Stimulated activated CD4-positive, alpha-beta T cell treated with anti-CD3 and anti-CD28 coated beads, TNF-alpha, amount 100 ng/mL, for 4 hours (primary cell): Measurements from ENCODE around the gene PDE1A.

Experiments used
- DNase-seq, 3 experiments: peaks; one replicate each; pipeline ENCODE4 v3.0.0-alpha.2; 2020; ENCODE audit warnings: low read depth in 3 of 3

The PDE1A gene

GRCh38 chr2:182208421-182208820, 218.4 kb downstream of the PDE1A start:
- DNase-seq: no peak

DNA sequence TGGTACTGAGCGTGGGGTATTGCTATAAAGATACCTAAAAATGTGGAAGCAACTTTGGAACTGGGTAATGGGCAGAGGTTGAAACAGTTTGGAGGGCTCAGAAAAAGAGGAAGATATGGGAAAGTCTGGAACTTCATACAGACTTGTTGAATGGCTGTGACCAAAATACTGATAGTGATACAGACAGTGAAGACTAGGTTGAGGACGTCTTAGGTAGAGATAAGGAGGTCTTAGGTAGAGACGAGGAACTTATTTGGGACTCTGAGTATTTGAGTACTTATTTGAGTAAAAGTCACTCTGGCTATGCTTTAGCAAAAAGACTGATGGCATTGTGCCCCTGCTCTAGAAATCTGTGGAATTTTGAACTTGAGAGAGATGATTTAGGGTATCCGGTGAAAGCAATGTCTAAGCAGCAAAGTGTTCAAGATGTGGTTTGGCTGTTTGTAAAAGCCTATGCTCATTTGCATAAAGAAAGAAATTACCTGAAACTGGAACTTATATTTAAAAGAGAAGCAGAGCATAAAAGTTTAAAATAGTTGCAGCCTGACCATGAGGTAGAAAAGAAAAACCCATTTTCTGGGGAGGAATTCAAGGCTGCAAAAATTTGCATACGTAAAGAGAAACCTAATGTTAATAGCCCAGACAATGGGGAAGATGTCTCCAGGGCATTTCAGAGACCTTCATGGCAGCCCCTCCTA, 219.6 kb downstream of the PDE1A start:
- no peak for DNase-seq

DNA sequence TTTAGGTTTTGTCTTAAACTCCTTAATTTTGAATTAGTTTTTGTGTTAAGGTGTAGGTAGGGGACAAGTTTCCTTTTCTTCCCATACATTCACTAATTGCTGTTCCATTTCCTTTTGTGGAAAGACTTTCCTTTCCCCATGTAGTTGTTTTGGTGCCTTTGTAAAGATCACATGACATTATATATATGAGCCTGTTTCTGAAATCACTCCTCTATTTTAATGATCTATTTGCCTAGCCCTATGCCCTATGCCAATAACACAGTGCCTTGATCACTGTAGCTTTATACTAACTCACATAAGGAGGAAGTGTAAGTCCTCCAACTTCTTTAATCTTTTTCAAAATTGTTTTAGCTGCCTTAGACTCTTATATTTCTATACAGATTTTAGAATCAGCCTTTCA, 229.3 kb downstream of the PDE1A start:
- DNase-seq: no peak

- DNase-seq: no peak
Observed at GRCh38 chr2:182193291-182193690, 233.5 kb downstream of the PDE1A start.

DNA sequence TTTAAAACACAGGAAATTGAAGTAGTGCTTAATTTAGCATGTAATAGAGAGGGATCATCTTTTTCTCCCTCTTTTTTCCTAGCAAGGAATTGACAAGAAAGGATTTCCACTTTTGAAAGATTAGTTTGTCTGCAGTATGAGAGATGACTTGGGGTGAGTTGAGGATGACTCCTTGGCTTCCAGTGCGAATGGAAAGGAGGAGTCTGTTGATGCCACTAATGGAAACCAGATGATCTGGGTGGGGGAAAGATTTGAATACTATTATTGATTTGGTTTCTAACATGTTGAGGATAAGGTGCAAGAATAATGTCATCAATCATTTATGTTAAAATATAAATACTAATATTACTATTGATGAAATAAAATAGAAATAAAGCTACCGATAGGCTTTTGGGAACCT, 235.8 kb downstream of the PDE1A start:
- no peak for DNase-seq

DNA sequence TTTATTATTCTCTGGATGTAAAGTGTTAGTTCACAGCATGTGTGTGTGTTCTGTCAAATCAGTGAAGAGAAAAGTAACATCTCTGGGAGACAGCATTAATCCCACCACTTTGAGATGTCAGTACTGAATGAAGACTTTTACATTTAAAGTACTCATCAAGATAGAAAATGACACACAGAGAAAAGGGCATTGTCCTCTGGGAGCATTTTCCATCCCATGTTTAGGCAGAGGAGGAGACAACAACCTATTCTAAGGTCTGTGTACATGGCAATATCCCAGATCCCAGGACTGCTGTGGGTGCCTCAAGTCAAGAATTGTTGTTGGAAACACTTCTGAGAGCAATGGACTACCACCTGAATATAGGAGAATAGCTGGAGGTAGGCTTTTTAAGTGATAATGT, 239.7 kb downstream of the PDE1A start:
- no peak for DNase-seq

- no peak for DNase-seq
Observed at GRCh38 chr2:182186132-182186735, 240.6 kb downstream of the PDE1A start.

DNA sequence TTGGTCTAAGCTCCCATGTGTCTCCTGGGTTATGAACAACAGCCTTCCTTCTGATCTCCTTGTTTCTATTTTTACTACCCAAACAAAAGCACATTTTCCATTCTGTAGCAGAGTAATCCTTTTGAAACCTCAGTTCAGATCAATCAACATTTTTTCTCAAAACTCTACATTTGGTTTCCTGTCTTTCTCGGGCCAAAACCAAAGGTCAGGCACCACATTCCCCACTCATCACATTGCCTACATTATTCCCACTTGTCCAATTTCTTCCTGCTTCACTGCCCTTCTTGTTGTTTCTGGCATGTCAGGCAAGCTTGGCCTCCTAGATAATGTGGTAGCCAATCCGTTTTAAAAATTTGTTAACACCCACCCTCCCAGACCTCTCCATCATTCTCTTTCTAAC, 244.4 kb downstream of the PDE1A start:
- no peak for DNase-seq

DNA sequence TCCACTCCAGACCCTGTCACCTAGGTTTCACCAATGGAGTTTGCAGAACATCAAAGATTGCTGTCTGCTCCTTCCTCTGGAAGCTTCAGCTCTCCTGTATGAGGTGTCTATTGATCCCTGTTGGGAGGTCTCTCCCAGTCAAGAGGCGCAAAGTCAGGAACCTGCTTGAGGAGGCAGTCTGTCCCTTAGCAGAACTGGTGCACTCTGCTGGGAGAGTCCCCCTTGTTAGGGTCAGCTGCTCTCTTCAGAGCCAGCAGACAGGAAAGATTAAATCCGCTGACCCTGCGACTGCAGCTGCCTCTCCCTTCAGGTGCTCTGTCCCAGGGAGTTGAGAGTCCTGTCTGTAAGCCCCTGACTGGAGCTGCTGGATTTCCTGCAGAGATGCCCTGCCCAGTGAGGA, 245.5 kb downstream of the PDE1A start:
- no peak for DNase-seq

GRCh38 chr2:182179176-182179575, 247.7 kb downstream of the PDE1A start:
- DNase-seq: no peak

DNA sequence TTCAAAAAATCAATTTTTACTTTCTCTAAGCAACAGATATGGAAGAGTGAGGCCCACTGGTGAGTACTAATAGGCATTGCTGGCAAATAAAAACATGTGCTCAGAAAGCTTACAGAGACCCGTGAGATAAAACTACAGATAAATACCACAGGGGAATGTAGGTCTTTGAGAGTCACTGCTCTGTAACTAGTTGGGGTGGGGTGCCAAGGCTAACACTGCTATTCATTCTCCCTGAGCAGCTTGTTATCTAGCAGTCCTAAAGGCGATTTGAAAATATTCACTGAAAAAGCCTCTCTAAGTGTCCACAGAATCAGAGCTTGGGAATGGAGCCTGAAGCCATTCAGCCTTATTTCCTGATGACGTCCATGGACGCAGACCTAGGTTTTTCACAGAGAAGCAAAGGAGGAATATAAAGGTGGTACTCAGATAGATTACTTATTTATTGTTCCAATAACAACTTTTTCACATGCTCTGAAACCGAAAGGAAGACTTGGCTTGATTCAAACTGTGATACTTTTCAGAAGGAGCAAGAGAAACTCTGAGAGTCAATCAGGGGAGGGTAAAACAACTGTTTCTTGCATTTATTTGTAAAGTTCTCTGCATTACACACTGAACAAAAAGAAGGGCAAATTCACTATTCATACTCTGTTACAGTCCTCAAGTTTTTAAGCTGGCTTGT, 252.8 kb downstream of the PDE1A start:
- DNase-seq: no peak

DNA sequence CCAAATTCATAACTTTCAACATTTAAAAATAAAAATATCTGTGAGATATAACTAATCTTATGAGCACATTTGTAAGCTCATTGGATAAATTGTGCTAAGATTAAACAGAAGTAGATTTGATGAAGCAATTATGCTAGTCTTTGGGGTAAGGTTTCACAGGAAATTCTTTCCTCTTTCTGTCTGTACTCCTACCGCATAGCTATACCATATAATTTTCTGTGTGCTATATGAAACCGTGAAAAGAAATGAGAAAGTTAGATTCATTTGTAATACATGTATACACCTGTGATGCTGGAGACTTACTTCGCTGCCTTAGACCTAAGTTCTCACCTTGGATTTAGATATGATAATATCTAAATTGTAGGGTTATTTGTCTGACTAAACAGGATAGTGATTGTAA, 256.5 kb downstream of the PDE1A start:
- DNase-seq: no peak

- DNase-seq: no peak
Observed at GRCh38 chr2:182167882-182168281, 259.0 kb downstream of the PDE1A start.

DNA sequence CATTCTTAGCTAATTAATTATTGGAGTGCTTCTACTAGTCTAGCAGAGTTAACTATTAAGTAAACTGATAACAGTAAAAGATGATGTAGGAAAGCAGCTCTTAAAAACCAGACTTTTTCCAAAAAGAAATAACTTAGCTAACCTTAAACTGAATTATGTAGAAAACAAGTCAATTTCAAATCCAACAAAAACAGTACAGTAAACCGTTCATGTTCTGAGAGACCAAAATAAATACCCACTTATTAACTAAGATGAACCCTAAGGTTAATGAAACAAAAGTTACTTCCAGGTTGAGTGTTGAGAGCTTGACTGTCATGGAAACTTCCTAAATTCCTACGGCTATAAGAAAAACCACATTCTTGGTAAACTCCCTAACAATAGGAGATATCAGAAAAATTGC, 260.0 kb downstream of the PDE1A start:
- DNase-seq: no peak

- DNase-seq: no peak
Observed at GRCh38 chr2:182166406-182166805, 260.4 kb downstream of the PDE1A start.

DNA sequence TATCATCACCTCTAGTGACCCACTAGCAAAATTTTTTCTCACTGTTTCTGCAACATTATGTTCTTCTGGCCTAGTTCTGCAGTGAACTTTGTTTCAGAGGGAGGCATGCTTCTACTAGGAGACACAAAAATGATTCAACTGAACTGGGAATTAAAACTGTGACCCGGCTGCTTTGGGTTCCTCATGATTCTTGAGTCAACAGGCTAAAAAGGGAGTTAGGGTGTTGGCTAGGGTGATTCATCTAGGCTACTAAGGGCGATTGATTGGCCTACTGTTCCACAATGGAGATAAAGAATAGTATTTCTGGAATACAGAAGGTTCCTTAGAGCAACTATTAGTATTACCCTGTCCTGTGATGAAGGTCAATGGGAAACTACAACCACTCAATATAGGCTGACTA, 261.6 kb downstream of the PDE1A start:
- DNase-seq: no peak

DNA sequence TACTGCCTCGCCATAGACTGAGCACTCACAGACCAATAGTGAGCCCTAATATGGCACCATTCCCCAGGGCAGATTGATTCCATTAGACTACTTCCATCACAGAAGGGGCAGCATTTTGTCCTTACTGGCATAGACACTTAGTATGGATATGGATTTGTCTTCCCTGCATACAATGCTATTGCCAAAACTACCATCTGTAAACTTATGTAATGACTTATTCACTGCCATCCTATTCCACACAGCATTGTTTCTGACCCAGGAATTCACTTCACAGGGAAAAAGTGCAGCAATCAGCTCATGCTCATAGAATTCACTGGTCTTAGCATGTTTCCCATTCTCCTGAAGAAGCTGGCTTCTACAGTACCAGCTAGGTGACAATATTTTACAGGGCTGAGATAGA, 262.1 kb downstream of the PDE1A start:
- no peak for DNase-seq

DNA sequence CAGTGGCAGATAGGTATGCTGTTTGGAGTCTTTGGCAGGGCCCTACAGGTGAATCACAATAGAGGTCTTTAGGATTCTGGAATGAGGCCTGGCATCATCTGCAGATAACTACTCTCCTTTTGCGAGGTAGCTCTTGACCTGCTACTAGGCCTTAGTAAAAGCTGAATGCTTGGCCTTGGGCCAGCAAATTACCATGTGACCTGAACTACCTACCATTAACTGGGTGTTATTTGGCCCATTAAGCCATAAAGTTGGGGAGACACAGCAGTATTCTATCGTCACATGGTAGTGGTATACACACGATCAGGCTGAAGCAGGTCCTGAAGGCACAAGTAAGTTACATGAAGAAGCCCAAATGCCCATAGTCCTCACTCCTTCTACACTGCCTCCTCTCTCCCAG, 263.0 kb downstream of the PDE1A start:
- DNase-seq: no peak

DNA sequence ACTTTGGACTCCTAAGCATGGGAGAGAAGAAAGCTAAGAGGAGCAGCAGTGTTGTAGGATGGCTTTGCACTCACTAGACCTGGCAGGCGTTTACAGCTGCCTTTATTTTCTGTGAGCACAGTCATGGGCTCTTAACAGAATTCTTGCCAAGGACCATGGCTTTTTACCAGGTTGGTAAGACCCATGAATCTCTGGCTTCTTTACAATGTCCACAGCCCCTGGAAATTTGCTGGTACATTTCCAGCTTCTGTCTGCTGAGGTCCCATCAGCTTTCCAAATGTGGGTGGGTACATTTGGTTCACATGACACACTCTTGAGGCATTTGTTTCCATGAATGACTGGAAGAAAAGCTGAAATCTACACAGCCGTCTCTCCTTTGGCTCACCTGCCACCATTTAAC, 278.5 kb downstream of the PDE1A start:
- DNase-seq: no peak

DNA sequence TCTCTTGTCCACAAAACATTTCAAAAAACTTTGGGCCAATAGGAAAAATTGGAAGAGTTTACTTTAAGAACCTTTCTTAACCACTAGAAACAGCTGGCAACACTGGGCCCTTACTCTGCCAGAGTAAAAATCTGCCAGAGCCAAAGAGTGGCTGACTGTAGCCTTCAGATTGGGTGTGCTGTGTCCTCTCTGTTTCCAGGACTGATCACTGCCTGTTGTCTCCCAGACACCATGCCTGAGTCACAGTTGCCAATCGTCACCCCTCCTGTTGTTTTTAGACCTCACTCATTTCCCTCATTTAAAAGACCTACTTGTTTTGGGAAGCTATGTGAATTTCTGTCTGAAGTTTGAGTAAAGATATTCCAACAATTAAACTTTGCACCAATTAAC, 282.1 kb downstream of the PDE1A start:
- DNase-seq: no peak

DNA sequence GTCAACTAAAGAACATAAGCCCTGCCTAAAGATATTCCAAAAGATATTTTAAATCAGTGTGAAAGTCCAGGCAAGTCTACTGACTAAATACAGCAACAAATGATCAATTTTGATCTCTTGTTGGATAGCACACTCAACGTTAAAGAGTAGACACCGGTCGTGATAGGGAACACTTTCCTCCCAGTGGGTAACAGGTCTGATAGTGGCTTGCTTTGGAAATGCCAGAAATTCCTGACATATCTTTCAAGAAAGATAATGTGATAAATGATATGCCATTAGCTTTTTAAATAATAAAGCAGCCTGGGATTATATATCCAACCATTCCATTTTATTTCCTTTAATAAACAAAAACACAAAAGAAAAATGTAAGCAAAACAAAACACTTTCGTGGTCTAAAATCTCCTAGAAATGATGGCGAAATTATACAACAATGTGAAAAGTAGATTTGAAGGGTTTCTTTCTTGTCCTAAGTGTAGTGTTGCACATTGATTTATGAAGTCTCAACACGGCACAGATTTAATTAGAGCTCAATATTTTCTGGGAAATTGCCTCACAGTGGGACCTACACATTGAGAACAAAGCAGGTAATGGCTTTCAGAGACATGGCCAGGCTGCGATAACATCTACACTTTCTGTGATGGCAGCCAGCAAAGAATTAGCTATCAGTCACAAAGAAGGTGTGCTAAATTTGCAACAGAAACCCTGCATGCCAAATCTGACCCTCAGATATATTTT, 282.6 kb downstream of the PDE1A start:
- no peak for DNase-seq

GRCh38 chr2:182142062-182142461, 284.8 kb downstream of the PDE1A start:
- DNase-seq: no peak

DNA sequence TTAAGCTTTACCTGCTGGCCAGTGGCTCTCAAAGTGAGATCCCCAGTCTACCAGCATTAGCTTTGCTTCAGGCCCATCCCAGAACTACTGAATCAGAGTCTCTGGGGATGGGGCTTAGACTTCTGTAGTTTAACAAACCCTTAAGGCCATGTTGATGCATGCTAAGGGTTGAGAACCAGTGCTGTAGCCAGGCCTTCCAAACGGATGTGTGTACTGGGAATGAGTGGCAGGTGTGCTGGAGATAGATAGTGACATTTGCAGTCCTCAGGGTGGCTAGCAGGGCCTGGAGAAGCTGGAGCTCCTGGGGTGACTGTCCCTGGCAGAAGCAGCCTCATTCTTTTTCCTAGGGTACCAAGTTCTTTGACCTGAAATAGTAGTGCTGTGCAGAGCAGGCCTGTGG, 292.6 kb downstream of the PDE1A start:
- no peak for DNase-seq
